Right atrium auricular region (tissue), 2 donors: ENCODE measurements around the gene STIP1. TPM values are rescaled to one million over a fixed set of nuclear protein-coding genes. Genes with fewer than 3 reads are reported as not detected.

Experiments
- DNase-seq: peaks from one replicate; pipeline ENCODE4 v3.0.0-alpha.2; 2019; ENCODE audit warnings: low spot score
- H3K27ac ChIP-seq, 2 donors: fragments of 200-600 bp; sonication (generic); 1 replicate in 1 of 2; 2 replicates in 1 of 2; pipeline ENCODE4 v1.5.1; 2016 to 2019
- H3K27me3 ChIP-seq, 2 donors: fragments of 200-600 bp; sonication (generic); one replicate each; pipeline versions ENCODE4 v1.5.1 to v1.6.0; 2017 to 2019
- H3K36me3 ChIP-seq: fragments of 200-600 bp; sonication (generic); one replicate; pipeline ENCODE4 v1.5.1; 2016
- H3K4me1 ChIP-seq, 2 donors: fragments of 200-600 bp; sonication (generic); one replicate each; pipeline versions ENCODE4 v1.5.1 to v1.6.0; 2017 to 2019
- H3K4me3 ChIP-seq, 2 donors: fragments of 200-600 bp; sonication (generic); 1 replicate in 1 of 2; 2 replicates in 1 of 2; pipeline ENCODE4 v1.5.1; 2017 to 2019; ENCODE audit warnings: mild to moderate bottlenecking in 1 of 2, moderate library complexity in 1 of 2
- H3K9me3 ChIP-seq, 2 donors: fragments of 200-600 bp; sonication (generic); one replicate each; pipeline ENCODE4 v1.5.1; 2019
- total RNA-seq, 2 donors: library from RNA; depleted of rRNA; stranded (reverse); fragments of >200 nt; gene quantifications; one replicate each; pipeline ENCODE4 v1.1.0, GENCODE V29; 2016
- TF ChIP-seq, protein P1 (sequence below), 2 donors: fragments of 200-600 bp; sonication (generic); IDR thresholded peaks; one replicate each; pipeline ENCODE4 v1.5.1; 2019; ENCODE audit warnings: antibody characterized with exemption in 2 of 2

Gene STIP1
- total RNA-seq, 2 donors from 2014 or later = 88.9 to 114 TPM

DNA sequence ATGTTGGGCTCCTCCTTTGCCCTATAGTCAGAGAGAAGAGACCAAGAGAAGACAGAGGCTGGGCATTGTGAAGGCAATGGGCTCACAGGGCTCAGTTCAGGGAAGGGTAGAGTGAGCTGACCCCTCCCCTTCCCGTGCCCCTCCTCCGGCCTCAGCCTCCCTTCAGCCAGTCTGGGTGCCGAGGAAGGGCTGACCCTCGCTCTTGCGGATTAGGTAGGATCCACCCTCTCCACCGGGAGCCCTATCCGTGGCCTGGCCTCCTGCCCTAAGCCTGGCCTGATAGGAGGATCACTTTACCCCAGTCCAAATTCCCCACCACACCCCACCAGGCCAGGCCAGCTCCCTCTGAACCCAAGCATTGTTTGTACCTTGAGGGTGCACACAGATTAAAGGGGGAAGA is 62.6 kb downstream of the STIP1 start:
- no peaks in the 10 kb centered on the region for H3K27me3 ChIP-seq
- no peaks in the 10 kb centered on the region for H3K9me3 ChIP-seq
- peaks cover 0 to 57% of the 10 kb centered on the region in 2 donors for H3K4me1 ChIP-seq
- no peak overlapping the region for H3K27ac ChIP-seq
- H3K4me3 ChIP-seq = no peak overlapping the region
- TF ChIP-seq, protein P1, sequence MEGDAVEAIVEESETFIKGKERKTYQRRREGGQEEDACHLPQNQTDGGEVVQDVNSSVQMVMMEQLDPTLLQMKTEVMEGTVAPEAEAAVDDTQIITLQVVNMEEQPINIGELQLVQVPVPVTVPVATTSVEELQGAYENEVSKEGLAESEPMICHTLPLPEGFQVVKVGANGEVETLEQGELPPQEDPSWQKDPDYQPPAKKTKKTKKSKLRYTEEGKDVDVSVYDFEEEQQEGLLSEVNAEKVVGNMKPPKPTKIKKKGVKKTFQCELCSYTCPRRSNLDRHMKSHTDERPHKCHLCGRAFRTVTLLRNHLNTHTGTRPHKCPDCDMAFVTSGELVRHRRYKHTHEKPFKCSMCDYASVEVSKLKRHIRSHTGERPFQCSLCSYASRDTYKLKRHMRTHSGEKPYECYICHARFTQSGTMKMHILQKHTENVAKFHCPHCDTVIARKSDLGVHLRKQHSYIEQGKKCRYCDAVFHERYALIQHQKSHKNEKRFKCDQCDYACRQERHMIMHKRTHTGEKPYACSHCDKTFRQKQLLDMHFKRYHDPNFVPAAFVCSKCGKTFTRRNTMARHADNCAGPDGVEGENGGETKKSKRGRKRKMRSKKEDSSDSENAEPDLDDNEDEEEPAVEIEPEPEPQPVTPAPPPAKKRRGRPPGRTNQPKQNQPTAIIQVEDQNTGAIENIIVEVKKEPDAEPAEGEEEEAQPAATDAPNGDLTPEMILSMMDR (IDR thresholded peaks at IDR 0.05) = no peak
- no peak for DNase-seq
- peaks cover 9% of the 10 kb centered on the region for H3K36me3 ChIP-seq

DNA sequence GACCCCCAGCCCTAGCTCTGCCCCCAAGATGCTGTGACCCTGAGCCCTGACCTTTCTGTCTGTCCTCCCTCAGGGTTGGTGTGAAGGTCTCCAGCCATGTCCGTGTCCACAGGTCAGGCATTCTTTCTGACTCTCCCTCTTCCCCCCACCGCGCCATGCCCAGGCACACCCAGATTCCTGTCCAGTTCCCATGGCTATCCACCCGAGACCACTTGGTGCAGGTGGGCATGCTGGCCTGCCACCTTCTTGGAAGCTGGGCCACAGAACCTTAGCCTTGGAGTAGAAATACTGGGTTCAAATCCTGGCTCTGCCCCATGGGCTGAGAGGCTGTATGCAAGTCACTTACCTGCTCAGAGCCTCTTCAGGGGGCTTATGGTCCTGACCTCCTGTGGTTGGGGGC is 63.1 kb downstream of the STIP1 start:
- no peaks in the 10 kb centered on the region for H3K27me3 ChIP-seq
- H3K9me3 ChIP-seq = no peaks in the 10 kb centered on the region
- TF ChIP-seq, protein P1 (IDR thresholded peaks at IDR 0.05) = no peak
- H3K36me3 ChIP-seq = peaks cover 5% of the 10 kb centered on the region
- H3K27ac ChIP-seq = no peak overlapping the region
- peaks cover 0 to 60% of the 10 kb centered on the region in 2 donors for H3K4me1 ChIP-seq
- no peak for DNase-seq
- H3K4me3 ChIP-seq = no peak overlapping the region

DNA sequence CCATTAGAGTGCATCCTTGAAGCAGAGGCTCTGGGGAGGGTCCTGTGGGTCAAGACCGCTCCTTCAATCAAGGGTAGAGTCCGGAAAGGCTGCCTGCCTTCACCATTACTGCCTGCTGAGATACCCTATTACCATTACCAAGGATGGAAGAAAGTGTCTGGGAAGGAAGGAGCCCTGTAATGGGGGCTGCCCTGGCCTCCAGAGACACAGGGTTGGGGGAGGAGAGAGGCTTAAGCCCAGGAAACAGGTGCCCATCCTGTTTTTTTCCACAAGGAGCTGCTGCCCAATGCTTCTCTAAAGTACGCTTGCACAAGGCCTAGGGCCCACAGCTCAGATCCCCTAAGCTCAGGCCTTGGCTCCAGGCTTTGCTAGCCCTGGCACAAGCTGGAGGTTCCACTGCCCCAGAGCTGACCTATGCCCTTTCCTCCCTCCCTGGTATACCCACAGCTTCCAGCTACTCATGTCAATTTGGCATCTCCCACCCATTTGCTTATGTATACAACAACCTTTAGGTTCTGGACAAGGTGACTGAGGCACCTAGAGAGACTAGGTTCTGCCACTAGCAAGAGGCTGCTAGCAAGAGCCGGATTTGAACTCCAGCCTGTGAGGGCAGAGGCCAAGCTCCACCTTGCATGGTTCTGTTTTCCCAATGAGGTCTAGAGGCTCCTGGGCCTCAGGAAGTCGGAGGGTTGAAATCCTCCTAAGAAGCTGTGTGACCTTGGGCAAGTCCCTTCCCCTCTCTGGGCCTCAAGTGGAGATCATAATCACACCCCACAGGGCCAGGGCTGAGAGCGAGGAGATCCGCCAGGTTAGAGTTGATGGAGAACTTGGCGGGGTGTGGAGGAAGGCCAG is 63.8 kb downstream of the STIP1 start:
- Histone ChIP-seq H3K27ac (no peak overlapping the region), H3K36me3 (peaks cover 5% of the 10 kb centered on the region), H3K4me3 (no peak overlapping the region), H3K27me3 (no peaks in the 10 kb centered on the region), H3K4me1 (peaks cover 0 to 59% of the 10 kb centered on the region in 2 donors), H3K9me3 (no peaks in the 10 kb centered on the region)
- TF ChIP-seq, protein P1 (IDR thresholded peaks at IDR 0.05) = no peak
- no peak for DNase-seq

DNA sequence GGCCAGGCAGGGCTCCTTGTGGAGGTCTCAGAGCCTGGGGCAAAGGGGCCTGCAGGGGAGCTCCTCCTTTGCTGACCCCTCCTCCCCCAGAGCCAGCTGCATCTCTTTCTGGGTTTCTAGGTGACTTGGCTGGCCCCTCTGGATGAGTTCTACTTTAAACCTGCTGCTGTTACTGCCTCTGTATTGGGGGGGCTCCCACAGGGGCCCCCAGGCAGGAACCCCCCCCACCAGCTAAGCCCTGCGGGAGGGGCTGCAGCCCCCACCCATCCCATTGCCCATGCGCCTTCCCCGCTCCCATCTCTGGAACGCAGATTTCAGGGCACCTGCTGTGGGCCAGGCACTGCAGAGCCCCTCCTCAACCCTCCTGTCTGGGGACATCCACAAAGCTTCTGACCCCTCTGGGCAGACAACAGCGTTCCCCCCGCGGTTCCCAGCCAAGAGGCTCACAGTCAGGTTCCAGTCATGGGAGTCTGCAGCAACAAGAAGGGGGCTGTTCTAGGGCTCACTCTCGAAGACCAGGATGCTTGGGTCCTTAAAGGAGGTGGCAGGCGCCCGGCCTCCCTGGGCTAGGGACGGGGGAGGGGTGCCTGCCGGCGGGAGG is 64.5 kb downstream of the STIP1 start:
- H3K4me1 ChIP-seq = peaks cover 0 to 51% of the 10 kb centered on the region in 2 donors
- TF ChIP-seq, protein P1 (IDR thresholded peaks at IDR 0.05) = no peak
- H3K36me3 ChIP-seq = peaks cover 8% of the 10 kb centered on the region
- H3K4me3 ChIP-seq = peak overlapping the region; percentile 43 to 83
- no peak for DNase-seq
- H3K27me3 ChIP-seq = no peaks in the 10 kb centered on the region
- no peaks in the 10 kb centered on the region for H3K9me3 ChIP-seq
- peak overlapping the region in 1 of 2 donors; percentile 56 for H3K27ac ChIP-seq

DNA sequence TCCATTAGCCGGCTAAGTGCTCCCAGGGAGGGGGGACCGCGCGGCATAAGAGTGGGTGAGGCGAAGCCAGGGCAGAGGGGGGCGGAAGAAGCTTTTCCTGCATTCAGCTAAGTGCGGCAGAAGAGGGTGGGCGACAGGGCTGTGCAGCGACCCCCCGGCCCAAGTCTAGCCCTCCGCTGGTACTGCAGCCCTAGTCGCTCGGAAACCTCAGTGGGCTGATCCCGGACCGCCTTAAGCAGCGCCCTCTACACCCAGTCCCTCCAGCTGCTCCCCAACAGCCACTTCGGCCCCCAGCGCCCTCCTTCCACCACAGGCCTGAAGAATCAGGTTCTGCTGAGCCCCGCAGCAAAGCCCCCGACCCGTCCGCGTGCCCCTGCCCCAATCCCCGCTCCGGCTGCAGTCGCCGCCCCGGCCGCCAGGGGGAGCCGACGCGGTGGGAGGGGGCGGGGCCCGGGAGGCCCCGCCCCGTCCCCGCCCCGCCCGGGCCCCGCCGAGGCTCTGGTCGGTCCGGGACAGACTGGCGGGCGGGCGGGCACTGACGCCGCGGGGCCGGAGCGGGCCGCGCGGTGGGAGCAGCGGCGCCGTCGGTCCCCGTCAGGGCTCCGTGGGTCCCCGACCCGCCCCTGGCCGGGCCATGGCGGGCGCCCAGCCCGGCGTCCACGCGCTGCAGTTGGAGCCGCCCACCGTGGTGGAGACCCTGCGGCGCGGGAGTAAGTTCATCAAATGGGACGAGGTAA is 65.2 kb downstream of the STIP1 start, which contains the start of gene PLCB3:
Gene PLCB3 (plus strand): TSS at position 515 of the 737 bp plus-strand sequence. CDS start 120 bp downstream, at position 635.
- H3K27ac ChIP-seq = peak within 1 kb of the TSS; percentile 63 to 71

More for the DNA sequence above, 65.2 kb downstream of the STIP1 start, which contains the start of gene PLCB3:
- H3K27me3 ChIP-seq = no peaks in the 10 kb centered on the region
- H3K4me1 ChIP-seq = peaks cover 0 to 45% of the 10 kb centered on the region in 2 donors
- peak within 1 kb of the TSS; percentile 77 to 83 for H3K4me3 ChIP-seq
- no peaks in the 10 kb centered on the region for H3K9me3 ChIP-seq
- DNase-seq = no peak
- TF ChIP-seq, protein P1 (IDR thresholded peaks at IDR 0.05) = peak; percentile 87 to 99
- peaks cover 15% of the 10 kb centered on the region for H3K36me3 ChIP-seq
